NT2/D1 (cell line): ENCODE data around the gene HYDIN.
"Not testable (repeated sequence)": the region's sequence is repeated elsewhere in the genome, so short reads cannot be mapped to it uniquely, and the experiment has no call there.

Source experiments
- SUZ12 ChIP-seq: IDR thresholded peaks from 2 replicates; pipeline ENCODE4 v1.6.1; 2011; ENCODE audit not compliant: insufficient read length, insufficient read depth; ENCODE audit errors: extremely low read depth
- YY1 ChIP-seq: IDR thresholded peaks from 2 replicates; pipeline ENCODE4 v1.6.1; 2011; ENCODE audit not compliant: insufficient read length, insufficient read depth
- ZNF274 ChIP-seq: IDR thresholded peaks from 2 replicates; pipeline ENCODE4 v1.6.1; 2011; ENCODE audit warnings: mild to moderate bottlenecking, low read depth, low read length

DNA sequence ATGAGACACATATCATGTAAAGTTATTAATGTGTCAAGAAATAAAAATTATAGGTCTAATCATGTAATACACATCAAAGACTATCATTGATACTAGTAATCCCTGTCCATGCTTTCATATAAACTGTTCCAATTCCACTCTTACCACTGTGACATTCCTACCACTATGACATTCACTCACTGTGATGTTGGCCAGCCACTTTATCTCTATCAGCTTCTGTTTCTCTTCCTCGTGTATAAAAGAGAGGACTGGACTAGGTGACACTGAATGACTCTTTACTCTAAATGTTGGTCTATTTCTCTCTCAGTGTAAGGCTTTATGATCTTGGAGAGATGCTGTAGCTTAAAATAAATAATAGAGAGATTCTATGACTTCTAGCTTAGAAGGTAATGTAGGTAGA lies 150.3 kb downstream of the HYDIN start:
- not testable (repeated sequence) for TF ChIP-seq YY1, ZNF274, SUZ12
